Measurements from ENCODE around the gene ACOT7. TPM values are rescaled to one million over a fixed set of nuclear protein-coding genes. Genes with fewer than 3 reads are reported as not detected.

ACOT7 gene
- total RNA-seq, 2 donors from 2014 or later: 16.9 to 24.9 TPM

- WGBS: 39% methylated on average over 6 of the region's 6 CpGs
These were observed 40.0 kb downstream of the ACOT7 start for GRCh38 chr1:6353619-6353954.

GRCh38 chr1:6352138-6352563 lies 41.4 kb downstream of the ACOT7 start:
- Histone ChIP-seq H3K4me3 (no peak overlapping the region), H3K9me3 (no peaks in the 10 kb centered on the region), H3K4me1 (replicated peaks) (peaks cover 12% of the 10 kb centered on the region), H3K27ac (no peak overlapping the region), H3K36me3 (no peaks in the 10 kb centered on the region), H3K27me3 (replicated peaks; ENCODE audit: insufficient read depth) (no peaks in the 10 kb centered on the region)
- no peak for DNase-seq (ENCODE audit: low spot score)
- 53% methylated on average over 3 of the region's 3 CpGs for WGBS
- intact Hi-C loops (cut with DNase I): no loop called here
- TF ChIP-seq, protein P1, sequence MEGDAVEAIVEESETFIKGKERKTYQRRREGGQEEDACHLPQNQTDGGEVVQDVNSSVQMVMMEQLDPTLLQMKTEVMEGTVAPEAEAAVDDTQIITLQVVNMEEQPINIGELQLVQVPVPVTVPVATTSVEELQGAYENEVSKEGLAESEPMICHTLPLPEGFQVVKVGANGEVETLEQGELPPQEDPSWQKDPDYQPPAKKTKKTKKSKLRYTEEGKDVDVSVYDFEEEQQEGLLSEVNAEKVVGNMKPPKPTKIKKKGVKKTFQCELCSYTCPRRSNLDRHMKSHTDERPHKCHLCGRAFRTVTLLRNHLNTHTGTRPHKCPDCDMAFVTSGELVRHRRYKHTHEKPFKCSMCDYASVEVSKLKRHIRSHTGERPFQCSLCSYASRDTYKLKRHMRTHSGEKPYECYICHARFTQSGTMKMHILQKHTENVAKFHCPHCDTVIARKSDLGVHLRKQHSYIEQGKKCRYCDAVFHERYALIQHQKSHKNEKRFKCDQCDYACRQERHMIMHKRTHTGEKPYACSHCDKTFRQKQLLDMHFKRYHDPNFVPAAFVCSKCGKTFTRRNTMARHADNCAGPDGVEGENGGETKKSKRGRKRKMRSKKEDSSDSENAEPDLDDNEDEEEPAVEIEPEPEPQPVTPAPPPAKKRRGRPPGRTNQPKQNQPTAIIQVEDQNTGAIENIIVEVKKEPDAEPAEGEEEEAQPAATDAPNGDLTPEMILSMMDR (IDR thresholded peaks at IDR 0.05): no peak
- TF ChIP-seq POLR2A (IDR thresholded peaks at IDR 0.05): no peak
- TF ChIP-seq POLR2AphosphoS5 (IDR thresholded peaks at IDR 0.05): no peak

More at GRCh38 chr1:6353619-6353954, 40.0 kb downstream of the ACOT7 start:
- DNase-seq (ENCODE audit: low spot score): no peak
- H3K9me3 ChIP-seq: no peaks in the 10 kb centered on the region
- TF ChIP-seq POLR2A (IDR thresholded peaks at IDR 0.05): no peak
- TF ChIP-seq POLR2AphosphoS5 (IDR thresholded peaks at IDR 0.05): no peak
- TF ChIP-seq, protein P1 (IDR thresholded peaks at IDR 0.05): no peak
- no peaks in the 10 kb centered on the region for H3K27me3 ChIP-seq (replicated peaks; ENCODE audit: insufficient read depth)
- no peaks in the 10 kb centered on the region for H3K36me3 ChIP-seq
- H3K27ac ChIP-seq: peak overlapping the region in 1 of 2 donors; percentile 42
- intact Hi-C loops (cut with DNase I): no loop called here
- no peak overlapping the region for H3K4me3 ChIP-seq
- H3K4me1 ChIP-seq (replicated peaks): peaks cover 12% of the 10 kb centered on the region

DNA sequence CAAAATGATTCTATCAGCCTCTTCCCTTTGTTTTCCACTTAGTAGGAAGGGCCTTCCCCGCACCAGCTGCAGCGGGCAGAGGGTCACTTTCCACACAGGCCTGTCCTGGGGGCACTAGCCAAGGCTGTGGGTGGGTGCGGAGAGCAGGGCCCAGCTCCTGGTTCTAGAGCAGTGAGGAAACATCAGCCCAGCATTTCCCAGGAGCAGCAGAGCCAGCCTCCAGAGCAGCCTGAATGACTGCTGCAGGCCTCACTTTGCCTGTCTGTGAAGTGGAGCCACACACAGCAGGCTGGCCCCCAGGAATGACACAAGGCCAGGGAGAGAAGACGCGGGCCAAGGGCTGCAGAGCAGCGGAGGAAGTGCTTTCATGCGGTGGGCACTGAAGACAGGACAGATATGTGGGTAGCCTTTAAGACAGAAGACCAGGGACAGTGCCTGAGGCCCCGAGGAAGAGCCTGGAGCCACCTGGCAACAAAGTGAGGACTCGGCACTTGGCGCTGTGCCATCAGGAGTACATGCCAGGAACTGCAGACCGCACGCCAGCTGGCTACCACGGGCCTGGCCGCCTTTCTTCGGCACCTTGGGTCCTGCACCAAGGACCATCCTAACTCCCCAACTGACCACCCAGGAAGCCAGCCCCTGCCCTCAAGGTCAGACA lies 42.0 kb downstream of the ACOT7 start:
- Histone ChIP-seq H3K4me1 (replicated peaks) (peaks cover 12% of the 10 kb centered on the region), H3K4me3 (no peak overlapping the region), H3K36me3 (no peaks in the 10 kb centered on the region), H3K27me3 (replicated peaks; ENCODE audit: insufficient read depth) (no peaks in the 10 kb centered on the region), H3K9me3 (no peaks in the 10 kb centered on the region), H3K27ac (no peak overlapping the region)
- intact Hi-C loops (cut with DNase I): no loop called here
- TF ChIP-seq, protein P1 (IDR thresholded peaks at IDR 0.05): no peak
- peak; percentile 15 for TF ChIP-seq POLR2AphosphoS5 (IDR thresholded peaks at IDR 0.05)
- 57% methylated on average over 15 of the region's 15 CpGs for WGBS
- DNase-seq (ENCODE audit: low spot score): peak; percentile 53

DNA sequence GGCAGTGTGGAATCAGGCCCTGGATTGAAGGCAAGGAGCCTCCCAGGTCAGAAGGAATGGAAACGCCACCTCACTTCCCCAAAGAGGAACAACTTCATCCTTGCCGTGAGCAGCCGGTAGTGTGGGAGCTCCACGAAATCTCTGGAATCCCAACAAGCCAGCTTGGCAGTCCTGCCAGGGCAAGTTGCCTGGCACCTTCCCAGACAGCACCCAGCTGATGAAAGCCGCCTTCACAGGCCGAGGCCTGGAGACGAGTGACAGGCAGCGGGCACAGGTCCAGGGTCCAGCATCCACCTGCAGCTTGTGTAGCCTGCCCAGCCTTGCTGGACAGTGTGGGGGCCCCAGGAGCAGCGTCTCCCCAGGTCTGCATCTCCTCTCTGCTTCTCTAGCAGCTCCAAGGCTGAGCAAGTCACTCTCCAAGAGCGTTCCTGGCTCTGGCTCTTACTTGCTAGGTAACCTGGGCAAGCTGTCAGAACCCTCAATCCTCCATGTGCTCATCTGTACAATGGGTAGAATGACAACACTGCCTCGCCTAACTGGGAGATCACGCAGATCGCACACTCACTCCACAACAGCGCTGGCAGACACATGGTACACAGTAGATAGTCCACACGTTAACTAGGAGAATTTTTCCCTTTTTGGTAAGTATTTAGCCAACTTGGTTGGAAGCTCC lies 43.0 kb downstream of the ACOT7 start:
- peak; percentile 92 for DNase-seq (ENCODE audit: low spot score)
- H3K4me3 ChIP-seq: no peak overlapping the region
- no peaks in the 10 kb centered on the region for H3K27me3 ChIP-seq (replicated peaks; ENCODE audit: insufficient read depth)
- H3K36me3 ChIP-seq: no peaks in the 10 kb centered on the region
- 47% methylated on average over 15 of the region's 15 CpGs for WGBS
- peak; percentile 88 for TF ChIP-seq POLR2AphosphoS5 (IDR thresholded peaks at IDR 0.05)
- no peak for TF ChIP-seq POLR2A (IDR thresholded peaks at IDR 0.05)
- peak overlapping the region in 1 of 2 donors; percentile 74 for H3K27ac ChIP-seq
- intact Hi-C loops (cut with DNase I): no loop called here
- peaks cover 12% of the 10 kb centered on the region for H3K4me1 ChIP-seq (replicated peaks)
- no peaks in the 10 kb centered on the region for H3K9me3 ChIP-seq

GRCh38 chr1:6349254-6349943 lies 44.2 kb downstream of the ACOT7 start:
- Histone ChIP-seq H3K27ac (no peak overlapping the region), H3K27me3 (replicated peaks; ENCODE audit: insufficient read depth) (no peaks in the 10 kb centered on the region), H3K9me3 (no peaks in the 10 kb centered on the region), H3K4me3 (no peak overlapping the region), H3K36me3 (no peaks in the 10 kb centered on the region), H3K4me1 (replicated peaks) (peaks cover 12% of the 10 kb centered on the region)
- no peak for TF ChIP-seq POLR2AphosphoS5 (IDR thresholded peaks at IDR 0.05)
- TF ChIP-seq, protein P1 (IDR thresholded peaks at IDR 0.05): no peak
- no peak for TF ChIP-seq POLR2A (IDR thresholded peaks at IDR 0.05)
- intact Hi-C loops (cut with DNase I): loop anchor here (5.0 to 10.0 kb wide), 2 partner anchors 43 to 295 kb away; partner anchors contain the start of gene ACOT7
- DNase-seq (ENCODE audit: low spot score): no peak
- WGBS: 89% methylated on average over 18 of the region's 18 CpGs

Data from prostate gland (tissue), 2 donors.